Loucy (cell line): ENCODE measurements around the gene TRABD2B.

Experiments
- H2AFZ ChIP-seq: fragments of 200-600 bp; sonication (generic); 2 replicates; pipeline ENCODE4 v1.6.0; 2016; ENCODE audit warnings: antibody characterized with exemption, mild to moderate bottlenecking, low read length, moderate library complexity
- H3F3A ChIP-seq: fragments of 200-600 bp; 2 replicates; pipeline ENCODE4 v1.6.0; 2016; ENCODE audit warnings: antibody characterized with exemption, low read depth, mild to moderate bottlenecking
- H3K27me3 ChIP-seq: fragments of 200-600 bp; sonication (generic); 2 replicates; pipeline ENCODE4 v1.6.1; 2014; ENCODE audit warnings: low read length, mild to moderate bottlenecking; ENCODE audit not compliant: insufficient read depth, poor library complexity, severe bottlenecking
- H3K36me3 ChIP-seq: fragments of 200-600 bp; sonication (generic); 2 replicates; pipeline ENCODE4 v1.6.1; 2016; ENCODE audit warnings: low read length; ENCODE audit not compliant: insufficient read depth
- H3K4me1 ChIP-seq: fragments of 200-600 bp; sonication (generic); 2 replicates; pipeline ENCODE4 v1.5.1; 2014; ENCODE audit warnings: low read length, mild to moderate bottlenecking; ENCODE audit not compliant: insufficient read depth, poor library complexity, severe bottlenecking
- H3K4me2 ChIP-seq: fragments of 200-600 bp; sonication (generic); 2 replicates; pipeline ENCODE4 v1.6.0; 2014; ENCODE audit warnings: antibody characterized with exemption, low read length, low read depth, mild to moderate bottlenecking; ENCODE audit not compliant: poor library complexity, severe bottlenecking
- H3K4me3 ChIP-seq: fragments of 200-600 bp; sonication (generic); 2 replicates; pipeline ENCODE4 v1.5.1; 2014; ENCODE audit warnings: low read length, mild to moderate bottlenecking, mixed read lengths; ENCODE audit not compliant: poor library complexity, severe bottlenecking
- H3K79me2 ChIP-seq: fragments of 200-600 bp; sonication (generic); 2 replicates; pipeline ENCODE4 v1.6.1; 2014; ENCODE audit warnings: low read length; ENCODE audit not compliant: insufficient read depth
- H3K9ac ChIP-seq: fragments of 200-600 bp; sonication (generic); 2 replicates; pipeline ENCODE4 v1.6.0; 2014; ENCODE audit warnings: mild to moderate bottlenecking, low read depth, low read length, moderate library complexity; ENCODE audit not compliant: poor library complexity, severe bottlenecking
- H3K9me2 ChIP-seq: fragments of 200-600 bp; sonication (generic); replicated peaks from 2 replicates; pipeline ENCODE4 v1.6.1; 2016; ENCODE audit warnings: low read depth, low read length, mixed read lengths
- H3K9me3 ChIP-seq: fragments of 200-600 bp; sonication (generic); 2 replicates; pipeline ENCODE4 v1.6.1; 2014; ENCODE audit warnings: mild to moderate bottlenecking, antibody characterized with exemption, low read length, low read depth; ENCODE audit not compliant: insufficient read depth
- H4K20me1 ChIP-seq: fragments of 200-600 bp; sonication (generic); 2 replicates; pipeline ENCODE4 v1.6.0; 2014; ENCODE audit warnings: antibody characterized with exemption, low read length, mild to moderate bottlenecking; ENCODE audit not compliant: insufficient read depth, poor library complexity, severe bottlenecking
- CTCF ChIP-seq: fragments of 200-600 bp; sonication (generic); conservative IDR thresholded peaks from 2 replicates; pipeline ENCODE4 v1.5.1; 2014; ENCODE audit warnings: mild to moderate bottlenecking, antibody characterized with exemption, low read length
- EZH2phosphoT487 ChIP-seq: fragments of 200-600 bp; IDR thresholded peaks from 2 replicates; pipeline ENCODE4 v1.6.1; 2018; ENCODE audit warnings: antibody characterized with exemption, mild to moderate bottlenecking, moderate library complexity, borderline replicate concordance

Gene TRABD2B

GRCh38 chr1:47866601-47867437 is 130.4 kb downstream of the TRABD2B start:
- H4K20me1 ChIP-seq = no peaks in the 10 kb centered on the region
- no peak overlapping the region for H2AFZ ChIP-seq
- TF ChIP-seq CTCF (no peak), EZH2phosphoT487 (no peak)
- peaks cover 31% of the 10 kb centered on the region for H3K4me1 ChIP-seq
- H3K4me2 ChIP-seq = no peak overlapping the region
- no peak overlapping the region for H3K4me3 ChIP-seq
- H3K9me3 ChIP-seq = no peaks in the 10 kb centered on the region
- no peaks in the 10 kb centered on the region for H3K9me2 ChIP-seq
- H3F3A ChIP-seq = no peaks in the 10 kb centered on the region
- no peaks in the 10 kb centered on the region for H3K27me3 ChIP-seq
- H3K9ac ChIP-seq = no peak overlapping the region
- no peaks in the 10 kb centered on the region for H3K36me3 ChIP-seq
- H3K79me2 ChIP-seq = no peaks in the 10 kb centered on the region

GRCh38 chr1:47865881-47866535 is 131.2 kb downstream of the TRABD2B start:
- Histone ChIP-seq H3K4me3 (no peak overlapping the region), H3K4me1 (peaks cover 31% of the 10 kb centered on the region), H3K36me3 (no peaks in the 10 kb centered on the region), H3F3A (no peaks in the 10 kb centered on the region), H4K20me1 (no peaks in the 10 kb centered on the region), H3K9me3 (no peaks in the 10 kb centered on the region), H3K9me2 (no peaks in the 10 kb centered on the region), H3K79me2 (no peaks in the 10 kb centered on the region), H3K4me2 (no peak overlapping the region), H3K9ac (no peak overlapping the region), H3K27me3 (no peaks in the 10 kb centered on the region), H2AFZ (no peak overlapping the region)
- no peak for TF ChIP-seq EZH2phosphoT487
- no peak for TF ChIP-seq CTCF

DNA sequence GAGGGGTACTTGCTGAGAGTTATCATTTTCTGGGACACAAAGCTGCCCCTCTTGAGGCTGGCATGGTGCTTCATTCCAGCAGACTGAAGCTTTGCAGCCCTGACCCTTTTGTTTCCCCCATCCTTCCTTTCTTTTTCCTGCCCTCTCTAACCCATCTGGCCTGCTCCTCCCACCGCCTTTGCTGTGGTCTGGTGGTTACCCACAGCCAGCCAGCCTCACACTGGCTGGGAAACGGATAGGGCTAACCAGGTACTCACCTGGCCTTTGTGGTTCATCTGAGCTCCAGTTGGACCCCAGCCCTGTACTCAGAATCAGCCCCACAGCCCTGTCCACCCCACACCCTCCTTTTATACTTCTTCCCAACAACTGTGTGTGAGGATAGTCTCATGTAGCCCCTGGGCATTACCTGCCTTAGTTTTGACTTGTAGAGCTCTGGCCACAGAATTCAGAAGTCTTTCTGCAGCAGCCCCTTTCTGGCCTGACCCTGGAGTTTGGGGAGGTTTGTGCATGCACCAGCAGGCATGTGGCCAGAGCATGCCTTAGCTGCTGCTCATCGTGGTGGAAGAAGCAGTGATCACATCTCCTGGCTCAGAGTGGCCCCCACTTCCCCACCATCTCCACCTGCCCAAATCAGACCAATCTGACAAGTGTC is 138.0 kb downstream of the TRABD2B start:
- Histone ChIP-seq H3K4me1 (peaks cover 47% of the 10 kb centered on the region), H2AFZ (no peak overlapping the region), H3K4me2 (peak overlapping the region; percentile 65), H3K79me2 (no peaks in the 10 kb centered on the region), H3K27me3 (no peaks in the 10 kb centered on the region), H3K9me2 (no peaks in the 10 kb centered on the region), H4K20me1 (no peaks in the 10 kb centered on the region), H3K9ac (peak overlapping the region; percentile 51), H3K9me3 (no peaks in the 10 kb centered on the region), H3F3A (no peaks in the 10 kb centered on the region), H3K36me3 (no peaks in the 10 kb centered on the region), H3K4me3 (peak overlapping the region; percentile 47)
- TF ChIP-seq CTCF (no peak), EZH2phosphoT487 (no peak)
